Measurements from ENCODE around the gene DDX27.
"Not testable (repeated sequence)": the region's sequence is repeated elsewhere in the genome, so short reads cannot be mapped to it uniquely, and the experiment has no call there.

The DDX27 gene, protein sequence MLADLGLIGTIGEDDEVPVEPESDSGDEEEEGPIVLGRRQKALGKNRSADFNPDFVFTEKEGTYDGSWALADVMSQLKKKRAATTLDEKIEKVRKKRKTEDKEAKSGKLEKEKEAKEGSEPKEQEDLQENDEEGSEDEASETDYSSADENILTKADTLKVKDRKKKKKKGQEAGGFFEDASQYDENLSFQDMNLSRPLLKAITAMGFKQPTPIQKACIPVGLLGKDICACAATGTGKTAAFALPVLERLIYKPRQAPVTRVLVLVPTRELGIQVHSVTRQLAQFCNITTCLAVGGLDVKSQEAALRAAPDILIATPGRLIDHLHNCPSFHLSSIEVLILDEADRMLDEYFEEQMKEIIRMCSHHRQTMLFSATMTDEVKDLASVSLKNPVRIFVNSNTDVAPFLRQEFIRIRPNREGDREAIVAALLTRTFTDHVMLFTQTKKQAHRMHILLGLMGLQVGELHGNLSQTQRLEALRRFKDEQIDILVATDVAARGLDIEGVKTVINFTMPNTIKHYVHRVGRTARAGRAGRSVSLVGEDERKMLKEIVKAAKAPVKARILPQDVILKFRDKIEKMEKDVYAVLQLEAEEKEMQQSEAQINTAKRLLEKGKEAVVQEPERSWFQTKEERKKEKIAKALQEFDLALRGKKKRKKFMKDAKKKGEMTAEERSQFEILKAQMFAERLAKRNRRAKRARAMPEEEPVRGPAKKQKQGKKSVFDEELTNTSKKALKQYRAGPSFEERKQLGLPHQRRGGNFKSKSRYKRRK

DNA sequence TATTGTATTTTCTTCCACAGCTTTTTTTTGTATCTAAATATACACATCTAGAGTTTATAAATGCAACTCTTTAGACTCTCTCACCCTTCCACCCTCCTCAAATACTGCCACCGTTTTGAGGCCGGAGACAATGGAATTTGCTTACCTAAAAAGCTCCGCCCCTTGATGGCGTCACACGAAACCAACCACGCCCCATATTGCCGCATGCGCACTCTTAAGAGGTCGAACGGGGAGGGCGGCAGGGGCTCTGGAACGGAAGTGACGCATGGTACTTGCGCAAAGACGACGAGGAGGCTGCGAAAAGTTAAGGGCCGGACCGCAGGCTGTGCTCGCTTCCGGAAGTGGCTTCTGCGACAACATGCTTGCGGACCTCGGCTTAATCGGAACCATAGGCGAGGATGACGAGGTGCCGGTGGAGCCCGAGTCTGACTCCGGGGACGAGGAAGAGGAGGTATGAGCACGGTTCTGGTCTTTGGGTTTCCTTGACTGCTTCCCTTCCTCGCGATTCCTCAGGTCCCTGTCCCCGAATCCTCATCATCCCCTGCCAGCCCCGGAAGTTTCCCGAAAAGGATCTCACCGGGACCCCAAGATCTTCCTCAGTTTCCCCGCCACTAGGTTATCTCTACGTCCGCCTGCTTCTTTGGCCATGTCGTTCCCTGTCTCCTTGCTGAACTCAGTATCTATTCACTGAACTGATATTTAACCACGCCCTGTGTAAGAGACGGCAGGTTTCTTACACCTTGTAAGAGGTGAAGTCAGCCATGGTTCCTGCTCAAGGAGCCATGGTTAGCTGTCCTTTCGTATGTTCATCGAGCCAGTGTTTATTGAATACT is at the start of gene DDX27:
DDX27 (plus strand) TSS at position 326 of the 833 bp plus-strand sequence; CDS start at position 359, 33 bp downstream.
- DNase-seq (ENCODE audit: low read depth in 1 of 2, low spot score in 1 of 2): peak; percentile 87 to 95

DNA sequence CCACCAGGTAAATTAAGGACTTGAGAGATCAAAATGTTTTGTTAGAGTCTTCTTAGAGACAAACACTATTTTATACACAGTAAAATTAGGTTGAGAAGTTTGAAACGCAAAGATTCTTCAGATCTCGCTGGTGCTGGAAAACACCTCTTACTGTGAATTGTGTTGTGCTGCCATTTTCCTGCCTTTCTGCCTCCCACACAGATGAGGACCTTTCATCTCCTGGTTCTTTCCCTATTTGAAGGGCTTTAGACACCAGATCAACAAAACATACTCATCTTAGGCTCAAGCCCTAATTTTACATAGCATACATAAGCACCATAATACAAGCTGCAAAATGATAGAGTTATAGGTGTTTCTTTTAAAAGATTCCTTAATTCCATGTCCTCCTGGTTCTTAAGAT is 49.7 kb upstream of the DDX27 start:
- DNase-seq (ENCODE audit: low read depth in 1 of 2, low spot score in 1 of 2): no peak

DNA sequence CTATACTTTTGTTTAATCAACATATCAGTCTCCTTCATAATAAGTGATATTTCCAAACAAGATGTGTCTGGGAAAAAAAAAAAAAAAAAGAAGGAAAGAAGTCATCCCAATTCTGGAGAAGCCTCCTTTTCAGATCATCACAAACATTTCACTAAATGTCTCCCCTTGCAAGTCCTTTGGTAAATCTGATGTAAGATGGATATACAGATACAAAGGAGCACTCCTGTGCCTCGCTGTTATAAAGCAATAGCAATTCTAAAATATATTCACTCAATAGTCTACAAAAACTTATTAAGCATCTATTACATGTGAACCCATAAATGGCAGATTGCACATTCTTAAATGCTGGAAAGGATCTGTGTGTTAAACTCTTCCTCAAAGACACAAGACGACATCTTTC is 48.5 kb upstream of the DDX27 start:
- DNase-seq (ENCODE audit: low read depth in 1 of 2, low spot score in 1 of 2): no peak

DNA sequence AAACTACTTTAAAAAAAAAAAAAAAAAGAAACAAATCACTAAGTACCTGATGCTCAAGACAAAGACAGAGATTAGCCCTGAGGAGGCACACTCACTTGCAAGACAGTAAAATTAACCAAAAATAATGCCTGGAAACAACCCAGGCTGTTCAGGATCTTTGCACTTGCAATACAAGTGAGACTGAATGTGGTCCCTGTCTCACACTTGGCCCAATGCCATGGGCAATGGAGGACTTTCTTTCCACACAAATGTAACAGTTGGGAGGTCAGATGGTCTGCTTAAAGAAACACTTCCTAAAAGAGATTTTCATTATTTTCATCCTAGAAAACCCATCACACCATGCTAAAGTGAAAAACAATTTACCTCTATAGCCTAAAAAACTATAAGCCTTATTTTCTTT is 47.3 kb upstream of the DDX27 start:
- DNase-seq (ENCODE audit: low read depth in 1 of 2, low spot score in 1 of 2): no peak

DNA sequence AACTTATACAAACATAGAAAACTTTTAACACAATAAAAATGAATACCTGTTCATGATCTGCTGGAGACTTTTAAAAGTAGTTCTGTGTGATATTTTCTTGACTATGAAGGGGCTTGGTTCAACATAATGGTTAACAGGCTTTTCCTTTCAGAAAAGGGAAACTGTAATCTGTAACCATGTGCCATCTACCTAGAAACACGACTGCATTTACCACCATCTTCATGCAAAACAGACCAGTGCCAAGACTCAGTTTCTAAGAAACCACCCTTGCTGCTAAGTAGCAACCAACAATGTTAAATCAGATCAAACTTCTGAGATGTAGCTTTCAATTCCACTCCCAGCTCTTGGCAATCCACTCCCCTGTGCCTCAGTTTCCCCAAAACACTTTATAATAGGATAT is 46.8 kb upstream of the DDX27 start:
- no peak for DNase-seq (ENCODE audit: low read depth in 1 of 2, low spot score in 1 of 2)

DNA sequence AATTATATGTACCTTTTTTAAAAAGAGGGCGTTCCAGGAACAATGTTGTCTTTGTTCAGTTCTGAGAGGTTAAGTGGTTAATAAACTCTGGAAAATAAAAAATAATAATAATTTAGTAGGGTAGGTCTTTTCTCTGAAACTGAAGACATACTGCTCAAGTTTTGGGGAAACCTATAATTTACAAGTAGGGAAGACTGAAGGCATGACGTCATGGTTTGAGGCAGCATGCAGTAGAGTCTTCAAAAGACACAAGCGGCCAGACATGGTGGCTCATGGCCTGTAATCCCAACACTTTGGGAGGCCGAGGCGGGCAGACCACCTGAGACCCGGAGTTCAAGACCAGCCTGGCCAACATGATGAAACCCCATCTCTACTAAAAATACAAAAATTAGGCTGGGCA is 45.0 kb upstream of the DDX27 start:
- DNase-seq (ENCODE audit: low read depth in 1 of 2, low spot score in 1 of 2): no peak

DNA sequence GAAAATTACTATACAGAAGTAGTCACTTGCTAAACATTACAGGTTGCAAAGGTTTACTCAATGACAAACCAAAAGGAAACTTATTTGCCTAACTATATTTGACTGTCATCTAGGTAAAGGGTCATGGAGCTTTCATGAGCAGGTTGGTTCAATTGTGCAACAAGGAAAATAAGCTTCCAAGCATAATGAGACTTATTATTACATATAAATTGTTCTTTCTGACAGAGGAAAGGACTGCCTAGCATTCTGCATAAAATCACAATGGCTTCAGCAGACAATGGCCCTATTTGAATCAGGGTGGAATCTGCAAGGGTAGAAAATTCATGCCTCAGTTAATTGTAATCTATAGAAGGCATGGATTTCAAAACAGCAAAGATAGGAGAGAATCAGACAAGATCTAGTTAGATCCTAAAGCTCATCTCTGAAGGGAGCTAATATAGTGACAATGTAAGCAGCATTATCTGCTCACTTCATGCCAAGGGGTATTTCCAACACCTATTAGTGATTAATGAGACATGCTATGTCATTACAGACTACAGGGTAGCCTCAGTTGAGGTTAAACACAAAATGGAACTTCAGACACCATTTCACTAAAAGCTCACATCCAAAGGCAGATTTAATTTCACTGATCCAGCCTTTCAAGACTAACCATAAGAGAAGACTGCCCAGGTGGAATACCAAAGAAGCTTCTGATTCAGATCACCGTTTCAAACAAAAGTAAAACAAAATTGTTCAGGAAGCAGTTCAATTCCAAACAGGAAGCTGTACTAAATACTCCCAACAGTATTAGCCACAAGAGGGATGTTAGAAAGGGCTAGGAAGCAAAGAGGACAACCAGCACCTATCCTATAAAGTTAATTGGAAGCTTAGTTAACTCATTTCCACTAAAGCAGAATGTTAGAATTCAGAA is 39.6 kb upstream of the DDX27 start:
- no peak for DNase-seq (ENCODE audit: low read depth in 1 of 2, low spot score in 1 of 2)

DNA sequence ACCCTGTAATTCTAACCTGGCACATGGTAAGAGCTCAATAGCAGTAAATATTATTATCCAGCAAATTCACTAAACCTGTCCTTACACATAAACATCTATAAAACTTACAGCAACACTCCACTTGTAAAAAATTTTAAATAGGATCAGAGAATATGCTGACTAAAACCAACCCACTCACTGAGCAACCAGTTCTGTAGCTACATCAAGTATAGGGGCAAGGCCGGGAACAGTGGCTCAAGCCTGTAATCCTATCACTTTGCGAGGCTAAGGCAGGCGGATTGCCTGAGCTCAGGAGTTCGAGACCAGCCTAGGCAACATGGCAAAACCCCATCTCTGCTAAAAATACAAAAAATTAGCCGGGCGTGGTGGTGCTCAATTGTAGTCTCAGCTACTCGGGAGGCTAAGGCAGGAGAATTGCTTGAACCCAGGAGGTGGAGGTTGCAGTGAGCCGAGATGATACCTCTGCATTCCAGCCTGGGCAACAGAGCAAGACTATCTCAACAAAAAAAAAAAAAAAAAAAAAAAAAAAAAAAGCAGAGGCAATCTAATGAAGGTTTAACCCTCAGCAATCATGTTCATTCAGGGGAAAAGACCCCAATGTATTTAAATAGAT is 37.8 kb upstream of the DDX27 start:
- DNase-seq (ENCODE audit: low read depth in 1 of 2, low spot score in 1 of 2): no peak

DNA sequence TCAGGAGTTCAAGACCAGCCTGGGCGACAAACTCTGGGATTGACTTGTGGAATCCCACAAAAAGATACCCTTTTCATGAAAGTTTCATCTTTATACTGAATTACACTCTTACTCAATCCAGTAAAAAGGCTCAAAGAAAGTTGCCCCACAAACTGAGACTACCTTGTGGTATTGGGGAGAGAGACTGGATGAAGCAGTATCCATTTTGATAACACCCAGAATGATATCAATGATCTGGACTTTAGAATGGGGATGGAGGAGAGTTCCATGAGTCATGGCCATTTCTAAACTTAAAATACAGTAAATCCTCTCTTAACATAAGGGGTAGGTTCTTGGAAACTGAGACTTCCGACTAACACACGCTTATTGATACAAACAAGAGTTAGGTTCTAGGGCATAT is 35.8 kb upstream of the DDX27 start:
- no peak for DNase-seq (ENCODE audit: low read depth in 1 of 2, low spot score in 1 of 2)

DNA sequence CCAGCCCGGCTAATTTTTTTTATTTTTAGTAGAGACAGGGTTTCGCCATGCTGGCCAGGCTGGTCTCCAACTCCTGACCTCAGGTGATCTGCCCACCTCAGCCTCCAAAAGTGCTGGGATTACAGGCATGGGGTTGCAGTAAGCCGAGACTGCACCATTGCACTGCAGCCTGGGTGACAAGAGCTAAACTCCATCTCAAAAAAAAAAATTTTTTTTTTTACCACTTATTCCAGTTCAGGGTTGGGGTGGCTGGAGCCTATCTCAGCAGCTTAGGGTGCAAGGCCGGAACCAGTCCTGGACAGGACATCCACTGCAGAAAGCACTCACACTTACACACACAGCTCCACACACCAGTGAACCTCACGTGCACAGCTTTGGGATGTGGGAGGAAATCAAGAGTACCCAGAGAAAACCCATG is 35.1 kb upstream of the DDX27 start:
- not testable (repeated sequence) for DNase-seq (ENCODE audit: low read depth in 1 of 2, low spot score in 1 of 2)

DNA sequence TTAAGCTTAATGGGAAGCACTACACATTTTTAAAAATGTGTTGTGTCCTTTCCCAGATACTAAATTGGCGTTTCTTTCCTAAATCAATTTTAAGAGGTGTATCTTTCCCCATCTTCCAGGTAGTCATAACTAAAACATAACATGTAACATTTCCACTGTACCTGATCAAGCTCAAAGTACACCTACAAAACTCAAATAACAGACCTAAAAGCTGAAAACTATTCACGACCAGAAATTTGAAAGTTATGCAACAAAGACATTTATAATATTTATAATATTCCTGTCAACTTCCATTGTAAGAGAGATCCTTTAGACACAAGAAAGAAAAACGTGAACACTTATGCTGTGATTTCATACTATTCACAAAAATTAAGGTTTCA is 34.5 kb upstream of the DDX27 start:
- DNase-seq (ENCODE audit: low read depth in 1 of 2, low spot score in 1 of 2): no peak

DNA sequence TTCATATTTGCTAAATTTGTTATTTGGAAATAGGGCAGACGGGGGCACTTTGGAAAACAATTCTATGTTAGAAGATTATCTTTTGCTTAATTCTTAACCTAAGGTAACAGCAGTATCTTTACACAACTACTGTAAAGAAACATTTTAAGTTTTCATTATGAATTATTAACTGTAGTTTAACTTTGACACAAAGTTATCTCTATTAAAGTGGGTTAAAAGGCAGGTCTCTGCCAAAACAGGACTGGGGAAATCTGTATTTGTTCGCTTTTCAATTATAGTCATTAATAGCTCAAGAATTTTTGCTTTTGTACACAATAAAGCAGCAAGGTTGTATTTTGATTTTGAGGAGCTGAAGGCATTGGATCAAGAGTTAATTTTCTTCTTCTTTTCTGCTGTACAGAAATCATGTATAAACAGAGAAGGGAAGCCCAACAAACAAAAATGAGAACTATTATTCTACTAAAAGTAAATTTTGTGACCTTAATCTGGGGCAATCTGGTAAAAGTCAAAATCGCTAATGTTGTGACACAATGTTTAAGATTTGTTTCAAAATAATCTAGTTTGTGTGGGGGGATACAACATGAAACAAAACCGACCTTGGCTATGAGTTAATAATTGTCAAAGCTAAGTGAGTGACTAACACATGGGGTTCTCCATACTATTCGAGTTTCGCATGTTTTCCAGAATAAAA is 34.0 kb upstream of the DDX27 start:
- no peak for DNase-seq (ENCODE audit: low read depth in 1 of 2, low spot score in 1 of 2)

DNA sequence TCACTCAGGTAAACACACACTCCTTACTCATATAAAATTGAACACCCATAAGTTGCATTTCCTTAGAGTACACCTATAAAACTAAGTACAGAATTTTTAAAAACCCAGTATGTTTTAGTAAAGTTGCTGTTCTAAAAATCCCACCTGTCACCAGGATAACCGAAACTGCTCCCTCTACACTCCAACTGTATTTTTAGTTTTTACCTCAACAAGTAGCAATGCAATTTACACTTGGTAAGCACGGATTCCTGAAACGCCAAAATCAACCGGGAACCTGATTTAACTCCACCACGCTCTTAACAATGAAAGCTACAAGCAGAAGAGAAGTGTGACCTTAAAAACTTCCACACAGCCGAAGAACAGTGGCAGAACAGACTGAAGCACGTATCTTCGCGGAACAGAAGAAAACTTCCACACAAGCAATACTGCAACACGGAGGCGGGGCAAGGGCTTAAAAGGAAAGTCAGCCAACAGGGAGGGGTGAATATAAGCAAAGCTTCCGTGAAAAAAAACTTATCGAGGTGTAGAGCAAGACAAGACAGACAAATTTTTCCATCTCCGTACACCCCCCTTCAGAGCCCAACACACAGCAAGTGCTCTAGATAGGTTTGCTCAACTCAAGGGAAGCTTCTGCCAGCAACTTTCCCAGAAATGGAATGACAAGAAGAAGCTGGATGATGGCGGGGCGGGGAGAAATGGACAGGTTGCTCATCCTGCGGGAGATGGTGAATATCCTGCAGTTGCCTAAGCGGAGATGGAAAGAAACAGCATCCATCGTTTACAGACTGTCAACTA is 32.5 kb upstream of the DDX27 start:
- peak; percentile 28 to 38 for DNase-seq (ENCODE audit: low read depth in 1 of 2, low spot score in 1 of 2)

DNA sequence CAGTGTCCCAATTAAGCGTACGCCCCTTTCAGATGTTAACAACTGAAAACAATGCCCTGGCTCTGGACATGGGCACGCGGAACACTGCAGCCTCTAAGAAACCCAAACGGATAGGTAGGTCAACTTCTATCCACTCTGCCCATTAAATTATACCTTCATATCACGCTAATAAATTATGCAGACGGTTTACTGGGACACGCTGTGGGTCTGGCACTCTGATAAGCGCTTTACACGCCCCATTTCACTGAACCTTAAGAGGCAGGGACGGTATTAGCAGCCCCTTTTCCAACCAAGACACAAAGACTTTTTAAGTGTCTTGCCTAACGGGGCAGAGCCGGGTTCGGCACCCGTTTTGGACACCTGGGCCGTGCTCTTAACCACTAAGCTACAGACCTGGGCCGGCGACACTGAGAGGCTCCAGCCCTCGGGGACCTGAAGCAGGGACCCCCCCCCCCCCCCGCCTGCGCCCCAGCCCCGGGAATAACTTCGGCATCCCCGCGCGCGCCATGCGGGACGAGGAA is 31.8 kb upstream of the DDX27 start:
- DNase-seq (ENCODE audit: low read depth in 1 of 2, low spot score in 1 of 2): no peak

DNA sequence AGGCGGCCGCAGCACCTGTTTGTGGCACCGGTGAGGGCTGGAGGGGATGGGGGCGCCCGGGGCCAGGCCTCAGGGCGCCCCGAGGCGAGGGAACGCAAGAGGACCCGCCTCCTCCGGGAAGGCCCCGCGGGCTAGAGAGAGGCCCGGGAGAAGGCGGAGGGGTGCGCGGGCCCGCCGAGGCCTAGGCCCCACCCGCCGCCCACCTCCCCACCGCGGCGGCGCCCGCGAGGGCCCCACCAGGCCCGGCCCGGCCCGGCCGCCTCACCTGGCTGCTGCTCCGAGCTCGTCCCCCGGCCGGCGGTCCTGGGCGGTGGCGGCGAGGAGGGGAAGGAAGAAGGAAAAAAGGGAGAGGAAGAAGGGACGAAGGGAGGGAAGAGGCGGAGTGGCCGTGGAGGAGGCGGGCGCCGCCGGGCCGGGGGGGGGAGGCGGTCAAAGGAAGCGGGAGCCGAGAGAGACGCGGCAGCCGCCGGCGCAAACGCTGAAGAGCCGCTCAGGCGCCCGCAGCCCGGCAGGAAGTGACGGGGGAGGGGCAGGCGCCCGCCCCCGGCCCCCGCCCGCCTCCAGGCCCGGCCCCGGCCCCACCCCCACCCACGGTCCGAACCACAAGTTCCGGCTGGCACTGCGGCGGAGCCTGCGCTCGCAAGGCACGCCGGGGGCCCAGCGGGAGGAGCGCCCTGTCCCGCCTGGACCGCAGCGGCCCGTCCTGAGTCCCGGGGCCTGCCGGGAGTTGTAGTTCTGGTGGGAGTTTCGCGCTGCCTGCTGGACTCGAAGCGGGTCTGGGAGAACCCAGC is 31.2 kb upstream of the DDX27 start, which contains the start of gene STAU1:
STAU1 (minus strand) TSS at position 484 of the 791 bp plus-strand sequence. CDS start 22,133 bp downstream, outside the sequence.
- peak; percentile 84 to 90 for DNase-seq (ENCODE audit: low read depth in 1 of 2, low spot score in 1 of 2)

DNA sequence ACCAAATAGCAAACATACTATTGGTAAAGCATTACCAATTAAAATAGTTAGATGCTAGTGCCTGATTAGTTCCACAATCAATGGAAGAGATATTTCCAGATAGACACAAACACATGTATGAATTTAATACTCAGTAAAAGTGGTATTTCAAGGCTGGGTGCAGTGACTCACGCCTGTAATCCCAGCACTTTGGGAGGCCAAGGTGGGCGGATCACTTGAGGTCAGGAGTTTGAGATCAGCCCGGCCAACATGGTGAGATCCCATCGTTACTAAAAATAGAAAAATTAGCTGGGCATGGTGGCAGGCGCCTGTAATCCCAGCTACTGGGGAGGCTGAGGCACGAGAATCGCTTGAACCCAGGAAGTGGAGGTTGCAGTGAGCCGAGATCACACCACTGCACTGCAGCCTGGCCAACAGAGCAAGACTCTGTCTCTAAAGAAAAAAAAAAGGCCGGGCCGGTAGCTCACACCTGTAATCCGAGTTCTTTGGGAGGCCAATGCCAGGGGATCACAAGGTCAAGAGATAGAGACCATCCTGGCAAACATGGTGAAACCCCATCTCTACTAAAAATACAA is 26.2 kb upstream of the DDX27 start:
- DNase-seq (ENCODE audit: low read depth in 1 of 2, low spot score in 1 of 2): not testable (repeated sequence)

DNA sequence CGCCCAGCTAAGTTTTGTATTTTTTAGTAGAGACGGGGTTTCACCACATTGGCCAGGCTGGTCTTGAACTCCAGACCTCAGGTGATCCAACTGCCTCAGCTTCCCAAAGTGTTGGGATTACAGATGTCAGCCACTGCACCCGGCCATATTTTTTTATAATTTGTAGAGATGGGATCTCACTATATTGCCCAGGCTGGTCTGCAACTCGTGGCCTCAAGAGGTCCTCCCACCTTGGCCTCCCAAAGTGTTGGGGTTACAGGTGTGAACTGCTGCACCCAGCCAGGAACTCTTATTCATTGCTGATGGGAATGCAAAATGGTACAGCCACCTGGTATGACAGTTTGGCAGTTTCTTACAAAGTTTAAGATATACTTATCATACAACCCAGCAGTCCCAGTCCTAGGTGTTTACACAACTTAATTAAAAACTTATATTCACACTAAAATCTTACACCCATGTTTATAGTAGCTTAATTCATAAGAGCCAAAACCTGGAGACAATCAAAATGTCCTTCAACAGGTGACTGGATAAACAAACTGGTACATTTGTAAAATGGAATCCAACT is 19.4 kb upstream of the DDX27 start:
- no peak for DNase-seq (ENCODE audit: low read depth in 1 of 2, low spot score in 1 of 2)
